ENCODE results near the gene BCL11B. TPM values are rescaled to one million over a fixed set of nuclear protein-coding genes. Genes with fewer than 3 reads are reported as not detected.

The BCL11B gene
- total RNA-seq, 4 donors from 2014 or later = under 0.01 to 1.1 (median 0.39) TPM

DNA sequence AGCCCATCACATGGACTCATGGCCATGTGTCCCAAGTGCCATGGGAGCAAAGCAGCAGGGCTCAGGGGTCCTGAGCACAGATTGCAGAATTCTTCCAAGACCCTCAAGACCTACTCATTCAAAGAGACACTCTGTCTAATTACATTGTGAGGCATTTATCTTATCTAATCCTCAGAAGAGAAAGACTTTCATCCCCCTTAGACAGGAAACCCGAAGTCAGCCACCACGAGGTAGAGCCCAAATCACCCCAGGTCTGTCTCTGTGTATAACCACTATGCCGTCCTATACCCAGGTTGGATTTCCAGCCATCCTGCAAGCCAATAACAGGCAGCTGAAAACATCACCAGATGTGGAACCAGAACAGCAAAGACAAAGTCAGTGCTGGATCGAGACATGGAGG lies 8.9 kb upstream of the BCL11B start:
- ATAC-seq = no peak
- no peaks in the 10 kb centered on the region for H3K36me3 ChIP-seq
- H3K27ac ChIP-seq = no peak overlapping the region
- TF ChIP-seq, protein P1, sequence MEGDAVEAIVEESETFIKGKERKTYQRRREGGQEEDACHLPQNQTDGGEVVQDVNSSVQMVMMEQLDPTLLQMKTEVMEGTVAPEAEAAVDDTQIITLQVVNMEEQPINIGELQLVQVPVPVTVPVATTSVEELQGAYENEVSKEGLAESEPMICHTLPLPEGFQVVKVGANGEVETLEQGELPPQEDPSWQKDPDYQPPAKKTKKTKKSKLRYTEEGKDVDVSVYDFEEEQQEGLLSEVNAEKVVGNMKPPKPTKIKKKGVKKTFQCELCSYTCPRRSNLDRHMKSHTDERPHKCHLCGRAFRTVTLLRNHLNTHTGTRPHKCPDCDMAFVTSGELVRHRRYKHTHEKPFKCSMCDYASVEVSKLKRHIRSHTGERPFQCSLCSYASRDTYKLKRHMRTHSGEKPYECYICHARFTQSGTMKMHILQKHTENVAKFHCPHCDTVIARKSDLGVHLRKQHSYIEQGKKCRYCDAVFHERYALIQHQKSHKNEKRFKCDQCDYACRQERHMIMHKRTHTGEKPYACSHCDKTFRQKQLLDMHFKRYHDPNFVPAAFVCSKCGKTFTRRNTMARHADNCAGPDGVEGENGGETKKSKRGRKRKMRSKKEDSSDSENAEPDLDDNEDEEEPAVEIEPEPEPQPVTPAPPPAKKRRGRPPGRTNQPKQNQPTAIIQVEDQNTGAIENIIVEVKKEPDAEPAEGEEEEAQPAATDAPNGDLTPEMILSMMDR (IDR thresholded peaks at IDR 0.05) = no peak
- TF ChIP-seq POLR2A (IDR thresholded peaks at IDR 0.05) (no peak), POLR2AphosphoS5 (IDR thresholded peaks at IDR 0.05) (no peak), EP300 (IDR thresholded peaks at IDR 0.05) (no peak)
- no peak overlapping the region for H3K4me3 ChIP-seq
- 35 to 60% methylated on average over 3 of the region's 4 CpGs for WGBS, 2 donors (ENCODE audit: low coverage in 1 of 2)
- H3K27me3 ChIP-seq = peaks cover 94% of the 10 kb centered on the region
- no peaks in the 10 kb centered on the region for H3K4me1 ChIP-seq
- H3K9me3 ChIP-seq = no peaks in the 10 kb centered on the region

DNA sequence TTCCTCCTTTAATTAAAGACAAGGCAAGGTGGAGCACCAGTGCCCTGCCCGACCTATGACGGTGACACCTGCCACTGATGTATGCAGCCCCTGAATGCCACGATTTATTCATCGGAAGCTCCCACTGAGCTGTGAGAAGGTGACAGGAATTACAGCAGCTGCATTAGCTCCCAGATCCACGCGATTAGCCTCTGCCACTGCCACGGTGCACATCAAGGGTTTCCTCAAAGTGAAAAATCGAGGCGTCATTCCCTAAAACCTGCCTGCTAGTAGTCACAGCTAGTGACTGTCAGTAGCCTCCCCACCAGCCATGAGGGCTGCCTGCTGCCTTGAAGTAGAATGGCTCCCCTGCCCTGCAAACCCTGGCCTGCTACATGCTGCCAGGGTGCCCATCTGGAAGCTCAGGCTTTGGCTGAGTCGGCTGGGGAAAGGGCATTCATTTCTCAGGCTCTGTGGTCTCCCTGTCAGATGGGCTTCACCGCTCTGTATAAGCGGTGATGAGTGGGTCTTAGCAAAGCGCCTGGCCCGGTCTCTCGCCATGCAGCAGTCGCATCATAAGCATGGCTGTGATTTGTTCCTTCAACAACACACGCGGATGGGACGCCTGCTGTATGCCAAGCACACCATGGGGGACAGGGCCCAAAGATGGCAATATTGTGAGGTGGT lies 8.2 kb upstream of the BCL11B start:
- no peak for TF ChIP-seq POLR2A (IDR thresholded peaks at IDR 0.05)
- TF ChIP-seq, protein P1 (IDR thresholded peaks at IDR 0.05) = no peak
- no peak for TF ChIP-seq POLR2AphosphoS5 (IDR thresholded peaks at IDR 0.05)
- no peak for TF ChIP-seq EP300 (IDR thresholded peaks at IDR 0.05)
- WGBS, 2 donors (ENCODE audit: low coverage in 1 of 2) = 47% methylated on average over 8 of the region's 19 CpGs; no CpG with 5 or more reads in 1 of the 2 donors
- peaks cover 93% of the 10 kb centered on the region for H3K27me3 ChIP-seq
- H3K9me3 ChIP-seq = no peaks in the 10 kb centered on the region
- no peak overlapping the region for H3K27ac ChIP-seq
- H3K36me3 ChIP-seq = no peaks in the 10 kb centered on the region
- ATAC-seq = no peak
- no peaks in the 10 kb centered on the region for H3K4me1 ChIP-seq
- no peak overlapping the region for H3K4me3 ChIP-seq

DNA sequence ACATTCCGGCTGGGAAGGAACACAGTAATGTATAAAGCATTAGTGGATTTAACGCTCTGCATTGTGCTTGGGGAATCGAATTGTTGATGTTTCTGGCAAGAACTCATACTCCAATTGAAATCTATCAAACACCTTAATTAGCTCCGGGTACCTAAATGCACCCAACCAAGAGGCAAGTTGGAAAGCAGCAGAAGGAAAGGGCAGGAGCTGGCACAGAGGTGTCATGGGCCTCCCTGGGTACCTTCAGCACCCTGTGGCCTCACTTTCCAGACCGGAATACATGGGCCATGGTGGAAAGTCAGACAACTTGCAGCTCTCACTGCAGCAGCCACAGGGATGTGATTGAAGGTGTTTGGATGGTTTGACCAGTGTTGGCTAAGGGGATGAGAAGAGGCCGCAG lies 6.8 kb upstream of the BCL11B start:
- no peak overlapping the region for H3K27ac ChIP-seq
- ATAC-seq = no peak
- peaks cover 0 to 13% (median 4%) of the 10 kb centered on the region in 3 donors for H3K4me1 ChIP-seq
- H3K4me3 ChIP-seq = no peak overlapping the region
- H3K36me3 ChIP-seq = no peaks in the 10 kb centered on the region
- peaks cover 93% of the 10 kb centered on the region for H3K27me3 ChIP-seq
- TF ChIP-seq POLR2AphosphoS5 (IDR thresholded peaks at IDR 0.05) (no peak), POLR2A (IDR thresholded peaks at IDR 0.05) (no peak), EP300 (IDR thresholded peaks at IDR 0.05) (no peak)
- TF ChIP-seq, protein P1 (IDR thresholded peaks at IDR 0.05) = no peak
- H3K9me3 ChIP-seq = no peaks in the 10 kb centered on the region
- 77 to 79% methylated on average over 4 to 6 of the region's 6 CpGs for WGBS, 2 donors (ENCODE audit: low coverage in 1 of 2)

- H3K9me3 ChIP-seq = no peaks in the 10 kb centered on the region
- no peak for ATAC-seq
- no peak overlapping the region for H3K27ac ChIP-seq
- no peak overlapping the region for H3K4me3 ChIP-seq
- 43 to 44% methylated on average over 2 of the region's 2 CpGs for WGBS, 2 donors (ENCODE audit: low coverage in 1 of 2)
- no peak for TF ChIP-seq POLR2AphosphoS5 (IDR thresholded peaks at IDR 0.05)
- TF ChIP-seq POLR2A (IDR thresholded peaks at IDR 0.05) = no peak
- peaks cover 94% of the 10 kb centered on the region for H3K27me3 ChIP-seq
- H3K4me1 ChIP-seq = peaks cover 0 to 26% (median 9%) of the 10 kb centered on the region in 3 donors
- H3K36me3 ChIP-seq = no peaks in the 10 kb centered on the region
These were observed 5.5 kb upstream of the BCL11B start for GRCh38 chr14:99277530-99277929.

DNA sequence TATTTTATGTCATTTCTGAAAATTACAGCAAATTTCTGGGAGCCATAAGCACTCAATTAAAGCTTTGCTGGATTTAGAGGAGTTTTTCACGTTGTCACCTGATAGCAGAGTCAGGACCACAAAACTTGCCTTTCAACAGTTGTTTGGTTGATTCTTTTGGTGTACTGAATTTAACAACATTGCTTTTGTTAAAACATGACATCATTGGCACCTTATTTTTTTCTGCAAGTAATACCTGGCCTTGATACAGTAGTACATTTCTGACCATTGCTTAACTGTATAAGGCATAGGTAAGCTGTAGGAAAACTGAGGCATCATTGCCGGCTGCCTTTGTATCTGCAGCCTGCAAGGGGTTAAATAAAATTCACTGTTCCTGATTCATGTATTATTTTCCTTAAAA lies 4.5 kb upstream of the BCL11B start:
- 40 to 42% methylated on average over 2 of the region's 2 CpGs for WGBS, 2 donors (ENCODE audit: low coverage in 1 of 2)
- Histone ChIP-seq H3K9me3 (no peaks in the 10 kb centered on the region), H3K4me3 (no peak overlapping the region), H3K27me3 (peaks cover 97% of the 10 kb centered on the region), H3K4me1 (peaks cover 0 to 37% (median 18%) of the 10 kb centered on the region in 3 donors), H3K27ac (no peak overlapping the region), H3K36me3 (no peaks in the 10 kb centered on the region)
- no peak for ATAC-seq
- TF ChIP-seq POLR2AphosphoS5 (IDR thresholded peaks at IDR 0.05) (no peak), POLR2A (IDR thresholded peaks at IDR 0.05) (no peak), EP300 (IDR thresholded peaks at IDR 0.05) (no peak)
- TF ChIP-seq, protein P1 (IDR thresholded peaks at IDR 0.05) = no peak

Measured in gastroesophageal sphincter (tissue), 4 donors.